GM19324 (cell line): ENCODE measurements around the gene DSN1.

Experiments used
- ATAC-seq: cut with Tn5 transposase; IDR thresholded peaks from one replicate; pipeline ENCODE4 v1.9.1; 2021; ENCODE audit warnings: mild to moderate bottlenecking, moderate library complexity; ENCODE audit not compliant: unreplicated experiment, low FRiP score

DSN1 gene

GRCh38 chr20:36709126-36709525, 64.4 kb downstream of the DSN1 start:
- ATAC-seq, result no peak

DNA sequence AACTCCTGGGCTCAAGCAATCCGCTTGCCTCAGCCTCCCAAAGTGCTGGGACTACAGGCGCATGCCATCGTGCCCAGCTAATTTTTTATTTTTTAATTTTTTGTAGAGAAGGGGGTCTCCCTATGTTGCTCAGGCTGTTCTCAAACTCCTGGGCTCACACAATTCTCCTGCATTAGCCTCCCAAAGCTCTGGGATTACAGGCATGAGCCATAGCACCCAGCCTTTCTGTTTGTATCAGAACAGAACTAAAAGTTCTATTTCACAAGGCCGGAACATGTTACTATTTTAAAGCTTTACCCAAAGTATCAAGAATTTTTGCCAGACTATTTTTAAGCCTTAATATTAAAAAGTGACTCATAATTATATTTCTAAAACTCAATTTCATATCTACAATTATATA, 70.0 kb downstream of the DSN1 start:
- no peak for ATAC-seq
